Measurements from ENCODE around the gene CMPK1.

GRCh38 chr1:47351305-47351704 is 17.7 kb downstream of the CMPK1 start:
- no peak for TF ChIP-seq POLR2A (IDR thresholded peaks at IDR 0.05)
- TF ChIP-seq, protein P1, sequence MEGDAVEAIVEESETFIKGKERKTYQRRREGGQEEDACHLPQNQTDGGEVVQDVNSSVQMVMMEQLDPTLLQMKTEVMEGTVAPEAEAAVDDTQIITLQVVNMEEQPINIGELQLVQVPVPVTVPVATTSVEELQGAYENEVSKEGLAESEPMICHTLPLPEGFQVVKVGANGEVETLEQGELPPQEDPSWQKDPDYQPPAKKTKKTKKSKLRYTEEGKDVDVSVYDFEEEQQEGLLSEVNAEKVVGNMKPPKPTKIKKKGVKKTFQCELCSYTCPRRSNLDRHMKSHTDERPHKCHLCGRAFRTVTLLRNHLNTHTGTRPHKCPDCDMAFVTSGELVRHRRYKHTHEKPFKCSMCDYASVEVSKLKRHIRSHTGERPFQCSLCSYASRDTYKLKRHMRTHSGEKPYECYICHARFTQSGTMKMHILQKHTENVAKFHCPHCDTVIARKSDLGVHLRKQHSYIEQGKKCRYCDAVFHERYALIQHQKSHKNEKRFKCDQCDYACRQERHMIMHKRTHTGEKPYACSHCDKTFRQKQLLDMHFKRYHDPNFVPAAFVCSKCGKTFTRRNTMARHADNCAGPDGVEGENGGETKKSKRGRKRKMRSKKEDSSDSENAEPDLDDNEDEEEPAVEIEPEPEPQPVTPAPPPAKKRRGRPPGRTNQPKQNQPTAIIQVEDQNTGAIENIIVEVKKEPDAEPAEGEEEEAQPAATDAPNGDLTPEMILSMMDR (IDR thresholded peaks at IDR 0.05), result no peak
- no peak for TF ChIP-seq EP300 (IDR thresholded peaks at IDR 0.05)
- no peak for TF ChIP-seq POLR2AphosphoS5 (IDR thresholded peaks at IDR 0.05)
